GM21723 (cell line): ENCODE data around the gene SLC4A9.

Experiments used
- ATAC-seq: cut with Tn5 transposase; IDR thresholded peaks from one replicate; pipeline ENCODE4 v1.9.1; 2021; ENCODE audit warnings: mild to moderate bottlenecking, moderate library complexity; ENCODE audit not compliant: unreplicated experiment

The SLC4A9 gene, protein sequence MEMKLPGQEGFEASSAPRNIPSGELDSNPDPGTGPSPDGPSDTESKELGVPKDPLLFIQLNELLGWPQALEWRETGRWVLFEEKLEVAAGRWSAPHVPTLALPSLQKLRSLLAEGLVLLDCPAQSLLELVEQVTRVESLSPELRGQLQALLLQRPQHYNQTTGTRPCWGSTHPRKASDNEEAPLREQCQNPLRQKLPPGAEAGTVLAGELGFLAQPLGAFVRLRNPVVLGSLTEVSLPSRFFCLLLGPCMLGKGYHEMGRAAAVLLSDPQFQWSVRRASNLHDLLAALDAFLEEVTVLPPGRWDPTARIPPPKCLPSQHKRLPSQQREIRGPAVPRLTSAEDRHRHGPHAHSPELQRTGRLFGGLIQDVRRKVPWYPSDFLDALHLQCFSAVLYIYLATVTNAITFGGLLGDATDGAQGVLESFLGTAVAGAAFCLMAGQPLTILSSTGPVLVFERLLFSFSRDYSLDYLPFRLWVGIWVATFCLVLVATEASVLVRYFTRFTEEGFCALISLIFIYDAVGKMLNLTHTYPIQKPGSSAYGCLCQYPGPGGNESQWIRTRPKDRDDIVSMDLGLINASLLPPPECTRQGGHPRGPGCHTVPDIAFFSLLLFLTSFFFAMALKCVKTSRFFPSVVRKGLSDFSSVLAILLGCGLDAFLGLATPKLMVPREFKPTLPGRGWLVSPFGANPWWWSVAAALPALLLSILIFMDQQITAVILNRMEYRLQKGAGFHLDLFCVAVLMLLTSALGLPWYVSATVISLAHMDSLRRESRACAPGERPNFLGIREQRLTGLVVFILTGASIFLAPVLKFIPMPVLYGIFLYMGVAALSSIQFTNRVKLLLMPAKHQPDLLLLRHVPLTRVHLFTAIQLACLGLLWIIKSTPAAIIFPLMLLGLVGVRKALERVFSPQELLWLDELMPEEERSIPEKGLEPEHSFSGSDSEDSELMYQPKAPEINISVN

GRCh38 chr5:140360101-140360500, at the start of gene SLC4A9:
Gene SLC4A9, plus strand, starts transcription at chr5:140360194. Its CDS starts 43 bp downstream, at chr5:140360237.
- ATAC-seq: no peak

GRCh38 chr5:140310434-140310833, 49.6 kb upstream of the SLC4A9 start:
- no peak for ATAC-seq

- no peak for ATAC-seq
These were observed 49.0 kb upstream of the SLC4A9 start for GRCh38 chr5:140311011-140311467.

DNA sequence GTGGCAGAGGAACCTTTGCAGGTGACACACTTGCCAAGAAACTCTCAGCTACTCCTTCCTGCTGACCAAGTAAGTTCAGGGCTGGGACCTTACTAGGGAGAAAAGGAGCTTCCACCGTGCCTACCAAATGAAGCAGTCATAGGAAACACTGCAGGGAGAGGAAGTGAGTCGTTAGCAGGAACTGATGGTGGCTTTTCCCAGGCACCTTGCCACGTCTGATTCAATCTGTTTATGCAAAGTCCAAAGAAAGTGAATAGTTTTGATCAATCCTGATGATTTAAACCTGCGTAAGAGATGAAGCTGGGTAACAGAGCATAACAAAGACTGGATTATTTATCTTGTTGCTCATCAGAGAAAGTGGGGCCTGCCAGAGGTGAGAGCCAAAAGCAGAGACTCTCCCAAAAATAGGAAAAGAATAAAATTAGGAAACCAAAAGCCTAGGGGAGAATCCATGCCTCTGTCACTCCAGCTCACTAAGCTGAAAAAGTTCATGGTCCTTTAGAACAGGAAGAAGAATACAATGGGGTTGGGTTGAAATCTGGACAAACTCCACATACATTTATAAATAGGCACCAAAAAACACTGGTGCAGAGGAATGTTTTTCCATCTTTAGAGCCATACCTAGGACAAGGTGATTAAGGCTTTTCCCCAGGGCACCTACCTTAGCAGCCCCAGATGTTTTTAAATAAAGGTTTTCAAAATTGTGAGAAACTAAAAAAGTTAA, 47.8 kb upstream of the SLC4A9 start:
- no peak for ATAC-seq

DNA sequence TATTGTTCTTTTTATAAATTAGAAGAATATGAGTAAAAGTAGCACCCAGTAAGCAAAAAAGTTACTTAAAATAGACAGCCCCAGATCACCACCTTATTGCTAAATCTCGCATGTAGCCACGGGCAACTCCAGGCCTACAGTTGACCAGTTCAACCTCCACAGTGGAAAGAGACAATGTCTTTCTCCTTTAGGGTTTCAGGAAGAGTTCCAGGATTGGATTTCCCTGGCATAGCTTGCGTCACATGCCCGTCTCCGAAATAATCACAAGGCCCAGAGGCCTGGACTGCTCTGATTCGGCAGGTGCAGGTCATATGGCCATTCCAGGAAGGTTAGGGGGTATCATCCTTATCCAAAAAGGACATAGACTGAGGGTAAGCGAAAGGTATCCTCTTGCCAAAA, 47.2 kb upstream of the SLC4A9 start:
- ATAC-seq: no peak

- ATAC-seq: no peak
These were observed 42.1 kb upstream of the SLC4A9 start for GRCh38 chr5:140317859-140318258.

GRCh38 chr5:140318792-140319191, 41.2 kb upstream of the SLC4A9 start:
- no peak for ATAC-seq

DNA sequence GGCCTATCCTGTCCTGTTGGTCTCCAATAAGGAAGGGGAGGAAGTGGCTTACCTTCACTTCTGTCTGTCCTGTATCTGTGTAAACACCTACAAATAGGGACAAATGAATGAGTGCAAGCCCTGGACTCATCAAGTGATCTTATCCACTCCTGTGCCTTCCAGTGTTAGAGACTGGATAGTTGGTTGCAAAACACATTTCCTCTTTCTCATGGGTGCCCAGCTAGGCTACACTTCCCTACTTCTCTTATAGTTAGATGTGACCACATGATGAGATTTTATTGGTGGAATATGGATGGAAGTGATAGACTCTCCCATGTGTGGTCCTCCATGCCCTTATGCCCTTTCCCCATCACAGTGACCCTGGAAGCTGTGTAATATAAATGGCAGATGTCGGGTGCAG, 40.2 kb upstream of the SLC4A9 start:
- ATAC-seq: no peak

DNA sequence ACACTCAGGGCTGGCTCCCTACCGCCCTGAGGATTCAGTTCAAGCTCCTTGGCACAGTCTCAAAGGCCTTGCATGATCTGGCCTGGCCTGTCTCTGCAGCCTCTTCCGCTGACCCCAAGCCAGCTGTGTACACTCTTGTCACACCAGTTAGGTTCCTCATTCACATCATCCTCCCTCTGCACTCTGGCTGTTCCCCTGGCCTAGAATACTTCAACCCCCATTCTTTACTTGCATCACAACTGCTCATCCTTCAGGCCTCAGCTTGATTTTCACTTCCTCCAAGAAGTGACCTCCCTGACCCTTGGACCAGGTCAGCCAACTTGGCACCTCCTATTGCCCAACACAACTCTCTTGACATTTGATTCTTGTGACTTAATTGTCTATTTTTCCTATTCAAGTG, 38.2 kb upstream of the SLC4A9 start:
- no peak for ATAC-seq

DNA sequence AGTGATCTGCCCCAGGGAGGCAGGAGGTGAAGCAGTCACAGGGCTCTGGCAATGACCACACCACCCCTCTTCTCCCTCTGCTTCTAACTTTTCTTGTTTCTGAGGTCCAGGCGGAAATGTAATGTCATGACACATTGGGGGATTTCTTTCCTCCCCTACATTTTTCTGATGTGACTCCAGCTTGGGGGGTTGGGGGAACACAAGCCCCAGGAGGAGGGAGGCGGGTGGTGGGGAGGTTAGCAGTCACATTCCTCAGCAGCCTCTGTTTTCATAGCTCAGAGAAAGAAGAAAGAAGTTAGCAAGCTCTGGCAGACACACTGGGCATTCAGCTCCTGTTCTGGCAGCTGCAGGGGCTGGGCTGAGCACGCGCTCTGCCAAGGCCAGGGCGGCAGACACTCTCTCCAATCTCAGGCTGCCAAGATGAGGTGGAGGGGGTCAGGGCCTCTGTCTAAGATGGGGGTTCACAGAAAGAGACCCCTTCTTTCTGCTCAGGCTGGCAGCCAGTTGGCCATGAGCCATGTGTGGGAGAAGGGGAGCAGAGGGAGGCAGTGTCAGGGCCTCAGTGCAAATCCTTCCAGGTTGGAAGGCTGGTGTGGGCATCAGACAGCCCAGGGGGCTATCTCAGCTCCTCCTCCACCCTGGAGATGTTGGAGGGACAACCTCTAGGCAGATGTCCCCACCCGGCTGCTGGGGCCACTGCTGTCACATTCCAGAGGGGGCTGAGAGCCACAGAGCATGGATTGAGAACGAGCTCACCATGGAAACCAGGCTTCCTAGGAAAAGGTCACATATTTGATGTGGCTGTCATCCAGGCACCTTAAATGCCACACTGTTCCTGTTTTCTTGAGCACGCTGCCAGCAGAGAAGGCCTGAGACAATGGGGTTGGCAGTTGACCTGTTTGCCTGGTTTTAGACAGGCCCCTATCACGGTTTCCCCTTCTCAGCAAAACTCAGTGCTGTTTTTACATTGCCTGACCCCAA, 37.0 kb upstream of the SLC4A9 start:
- no peak for ATAC-seq

- no peak for ATAC-seq
These were observed 35.9 kb upstream of the SLC4A9 start for GRCh38 chr5:140324041-140324600.

- no peak for ATAC-seq
These were observed 35.3 kb upstream of the SLC4A9 start for GRCh38 chr5:140324617-140325241.

DNA sequence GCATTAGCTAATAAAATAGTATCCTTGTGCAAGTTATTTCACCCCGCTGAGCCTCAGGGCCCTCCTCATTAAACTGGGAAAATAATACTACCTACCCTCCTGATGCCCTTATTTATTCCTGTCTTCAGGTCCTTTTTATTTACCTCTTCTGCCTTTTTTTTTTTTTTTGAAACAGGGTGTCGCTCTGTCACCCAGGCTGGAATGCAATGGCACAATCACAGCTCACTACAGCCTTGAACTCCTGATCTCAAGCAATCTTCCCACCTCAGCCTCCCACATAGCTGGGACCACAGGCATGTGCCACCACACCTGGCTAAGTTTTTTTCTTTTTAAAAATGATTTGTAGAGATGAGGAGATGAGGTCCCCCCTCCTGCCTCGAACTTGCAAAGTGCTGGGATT, 34.5 kb upstream of the SLC4A9 start:
- no peak for ATAC-seq

- no peak for ATAC-seq
These were observed 32.4 kb upstream of the SLC4A9 start for GRCh38 chr5:140327589-140327988.

GRCh38 chr5:140328036-140328764, 31.8 kb upstream of the SLC4A9 start:
- no peak for ATAC-seq

GRCh38 chr5:140329739-140330481, 30.1 kb upstream of the SLC4A9 start:
- ATAC-seq: no peak

DNA sequence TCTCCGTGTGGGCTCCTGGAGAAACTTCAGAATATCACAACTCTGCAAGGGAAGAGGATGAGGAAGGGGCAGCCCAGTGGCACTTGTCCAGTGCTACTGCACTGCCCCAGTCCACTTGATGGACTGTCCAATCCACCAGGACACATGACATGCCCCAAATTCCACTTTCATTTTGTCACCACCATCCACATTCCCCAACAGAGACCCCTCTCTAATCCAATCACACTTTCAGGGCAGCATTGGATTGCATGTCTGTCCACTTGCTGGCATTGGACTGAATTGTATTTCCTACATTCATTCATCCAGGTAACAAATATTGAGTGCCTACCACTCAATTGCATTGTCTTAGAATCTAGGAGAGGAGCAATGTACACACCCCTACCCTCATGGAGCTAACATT, 28.4 kb upstream of the SLC4A9 start:
- ATAC-seq: no peak

DNA sequence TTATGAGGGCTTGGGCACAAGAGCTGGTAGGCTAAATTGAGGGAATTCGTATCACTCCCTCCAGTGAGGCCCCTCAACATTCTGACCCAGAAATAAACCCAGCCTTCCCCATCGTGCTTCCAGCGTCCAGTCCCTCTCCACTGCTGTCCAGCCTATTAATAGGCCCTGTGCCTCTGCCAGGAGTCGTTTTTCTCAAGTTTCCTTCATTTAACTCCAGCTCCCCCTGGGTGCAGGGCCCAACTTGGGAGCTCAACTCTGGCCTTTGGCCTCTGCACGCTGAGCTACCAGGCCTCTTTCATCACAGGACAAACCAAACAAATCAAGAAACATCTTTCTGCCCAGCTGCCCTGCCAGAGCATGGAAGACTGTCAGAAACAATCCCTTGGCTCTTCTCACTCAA, 23.6 kb upstream of the SLC4A9 start:
- no peak for ATAC-seq
